Esophagus (tissue), 2 donors: ENCODE data around the gene CEP104. TPM values are rescaled to one million over a fixed set of nuclear protein-coding genes. Genes with fewer than 3 reads are reported as not detected.

Experiments used
- H3K27ac ChIP-seq, 2 donors: one replicate each; pipeline ENCODE4 v1.5.1; 2013; ENCODE audit warnings: low read depth in 2 of 2, mild to moderate bottlenecking in 2 of 2, inconsistent platforms in 1 of 2, low read length in 1 of 2, moderate library complexity in 1 of 2
- H3K27me3 ChIP-seq, 2 donors: one replicate each; pipeline ENCODE4 v1.6.1; 2013; ENCODE audit warnings: low read length in 2 of 2, control low read depth in 1 of 2, mild to moderate bottlenecking in 1 of 2; ENCODE audit not compliant: insufficient read depth in 2 of 2, control insufficient read depth in 1 of 2
- H3K36me3 ChIP-seq, 2 donors: one replicate each; pipeline ENCODE4 v1.6.1; 2013; ENCODE audit warnings: low read length in 1 of 2; ENCODE audit not compliant: control insufficient read depth in 2 of 2, insufficient read depth in 2 of 2
- H3K4me1 ChIP-seq, 2 donors: one replicate each; pipeline ENCODE4 v1.6.1; 2013; ENCODE audit warnings: low read length in 1 of 2; ENCODE audit not compliant: control insufficient read depth in 2 of 2, insufficient read depth in 2 of 2
- H3K4me3 ChIP-seq, 2 donors: one replicate each; pipeline ENCODE4 v1.5.1; 2013; ENCODE audit warnings: low read length in 2 of 2, mild to moderate bottlenecking in 2 of 2, low read depth in 1 of 2, moderate library complexity in 1 of 2
- H3K9me3 ChIP-seq, 2 donors: one replicate each; pipeline ENCODE4 v1.6.1; 2013; ENCODE audit warnings: mild to moderate bottlenecking in 2 of 2, low read depth in 1 of 2, low read length in 1 of 2, moderate library complexity in 1 of 2; ENCODE audit not compliant: control insufficient read depth in 2 of 2, insufficient read depth in 1 of 2
- WGBS, 2 donors: extraction: QIAGEN DNeasy Blood & Tissue Kit; methylation state at CpG; one replicate each; pipeline ENCODE4 v1.1.7; 2013; 5-methylcytosine and 5-hydroxymethylcytosine counted together
- polyA plus RNA-seq, 2 donors: library from polyadenylated mRNA; stranded (reverse); fragments of 200-250 nt; gene quantifications; one replicate each; pipeline ENCODE4 v1.2.3, GENCODE V29; 2013
- donor health status: healthy with polysubstance abuse.
- donor health status: Bipolar disorder and iron deficiency.

Gene CEP104
- polyA plus RNA-seq, 2 donors, result 6.6 to 7.0 TPM

GRCh38 chr1:3885611-3886010, 28.6 kb upstream of the CEP104 start:
- Histone ChIP-seq H3K4me3 (no peak overlapping the region), H3K9me3 (no peaks in the 10 kb centered on the region), H3K4me1 (no peaks in the 10 kb centered on the region), H3K27ac (no peak overlapping the region), H3K36me3 (peaks cover 8 to 30% of the 10 kb centered on the region in 2 donors), H3K27me3 (no peaks in the 10 kb centered on the region)
- WGBS, 2 donors, result 87 to 88% methylated on average over 7 of the region's 7 CpGs

GRCh38 chr1:3884966-3885365, 28.0 kb upstream of the CEP104 start:
- no peak overlapping the region for H3K4me3 ChIP-seq
- no peaks in the 10 kb centered on the region for H3K9me3 ChIP-seq
- WGBS, 2 donors, result 91 to 92% methylated on average over 13 of the region's 13 CpGs
- no peaks in the 10 kb centered on the region for H3K27me3 ChIP-seq
- no peaks in the 10 kb centered on the region for H3K4me1 ChIP-seq
- H3K27ac ChIP-seq, result no peak overlapping the region
- peaks cover 2 to 29% of the 10 kb centered on the region in 2 donors for H3K36me3 ChIP-seq

DNA sequence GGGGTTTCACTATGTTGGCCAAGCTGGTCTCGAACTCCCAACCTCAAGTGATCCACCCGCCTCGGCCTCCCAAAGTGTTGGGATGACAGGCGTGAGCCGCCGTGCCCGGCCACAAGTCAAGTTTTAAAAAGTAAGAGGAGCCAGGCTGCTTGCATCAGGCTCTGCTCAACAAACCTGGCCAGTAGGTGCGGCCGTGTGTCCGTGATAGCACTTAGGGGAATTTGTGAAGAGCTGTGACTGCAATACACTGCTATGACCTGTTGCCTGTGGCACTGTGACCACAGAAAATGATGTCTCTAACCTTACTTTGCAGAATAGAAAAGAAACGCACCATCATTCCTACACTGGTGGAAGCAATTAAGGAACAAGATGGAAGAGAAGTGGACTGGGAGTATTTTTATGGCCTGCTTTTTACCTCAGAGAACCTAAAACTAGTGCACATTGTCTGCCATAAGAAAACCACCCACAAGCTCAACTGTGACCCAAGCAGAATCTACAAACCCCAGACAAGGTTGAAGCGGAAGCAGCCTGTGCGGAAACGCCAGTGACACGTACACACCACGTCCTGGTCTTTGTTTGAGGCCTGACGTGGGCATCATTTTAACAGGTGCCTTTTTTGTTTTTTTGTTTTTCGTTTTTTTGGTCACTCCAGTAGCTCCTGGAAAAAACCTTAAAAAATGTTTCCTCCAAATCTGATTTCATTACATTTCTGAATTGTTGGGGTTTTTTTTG, 26.3 kb upstream of the CEP104 start:
- no peak overlapping the region for H3K27ac ChIP-seq
- no peaks in the 10 kb centered on the region for H3K4me1 ChIP-seq
- no peak overlapping the region for H3K4me3 ChIP-seq
- peaks cover 2 to 27% of the 10 kb centered on the region in 2 donors for H3K36me3 ChIP-seq
- peaks cover 0 to 9% of the 10 kb centered on the region in 2 donors for H3K9me3 ChIP-seq
- H3K27me3 ChIP-seq, result no peaks in the 10 kb centered on the region
- 94 to 95% methylated on average over 18 of the region's 18 CpGs for WGBS, 2 donors

GRCh38 chr1:3881193-3881480, 24.1 kb upstream of the CEP104 start:
- WGBS, 2 donors, result 77 to 89% methylated on average over 5 of the region's 5 CpGs
- Histone ChIP-seq H3K36me3 (peaks cover 0 to 20% of the 10 kb centered on the region in 2 donors), H3K27me3 (no peaks in the 10 kb centered on the region), H3K4me1 (no peaks in the 10 kb centered on the region), H3K27ac (no peak overlapping the region), H3K4me3 (no peak overlapping the region), H3K9me3 (peaks cover 0 to 10% of the 10 kb centered on the region in 2 donors)

GRCh38 chr1:3880429-3881192, 23.6 kb upstream of the CEP104 start:
- H3K9me3 ChIP-seq, result peaks cover 0 to 10% of the 10 kb centered on the region in 2 donors
- H3K27ac ChIP-seq, result no peak overlapping the region
- 89 to 95% methylated on average over 20 of the region's 20 CpGs for WGBS, 2 donors
- H3K4me3 ChIP-seq, result no peak overlapping the region
- H3K36me3 ChIP-seq, result peaks cover 0 to 20% of the 10 kb centered on the region in 2 donors
- H3K27me3 ChIP-seq, result no peaks in the 10 kb centered on the region
- no peaks in the 10 kb centered on the region for H3K4me1 ChIP-seq

- Histone ChIP-seq H3K4me3 (no peak overlapping the region), H3K27me3 (no peaks in the 10 kb centered on the region), H3K4me1 (no peaks in the 10 kb centered on the region), H3K27ac (no peak overlapping the region), H3K9me3 (peaks cover 0 to 10% of the 10 kb centered on the region in 2 donors), H3K36me3 (peaks cover 0 to 20% of the 10 kb centered on the region in 2 donors)
- WGBS, 2 donors, result 82% methylated on average over 9 of the region's 9 CpGs
These were observed 22.9 kb upstream of the CEP104 start for GRCh38 chr1:3879787-3880428.

- no peak overlapping the region for H3K4me3 ChIP-seq
- peaks cover 0 to 10% of the 10 kb centered on the region in 2 donors for H3K9me3 ChIP-seq
- H3K27ac ChIP-seq, result no peak overlapping the region
- no peaks in the 10 kb centered on the region for H3K4me1 ChIP-seq
- H3K27me3 ChIP-seq, result no peaks in the 10 kb centered on the region
- WGBS, 2 donors, result 96 to 99% methylated on average over 7 of the region's 7 CpGs
- peaks cover 0 to 20% of the 10 kb centered on the region in 2 donors for H3K36me3 ChIP-seq
These were observed 22.1 kb upstream of the CEP104 start for GRCh38 chr1:3879099-3879498.

GRCh38 chr1:3876716-3877115, 19.7 kb upstream of the CEP104 start:
- H3K27me3 ChIP-seq, result no peaks in the 10 kb centered on the region
- peaks cover 0 to 28% of the 10 kb centered on the region in 2 donors for H3K36me3 ChIP-seq
- no peak overlapping the region for H3K4me3 ChIP-seq
- no peak overlapping the region for H3K27ac ChIP-seq
- WGBS, 2 donors, result 90 to 93% methylated on average over 16 of the region's 16 CpGs
- no peaks in the 10 kb centered on the region for H3K4me1 ChIP-seq
- peaks cover 0 to 10% of the 10 kb centered on the region in 2 donors for H3K9me3 ChIP-seq

- WGBS, 2 donors, result 93 to 96% methylated on average over 23 of the region's 23 CpGs
- Histone ChIP-seq H3K27me3 (no peaks in the 10 kb centered on the region), H3K4me1 (no peaks in the 10 kb centered on the region), H3K27ac (no peak overlapping the region), H3K9me3 (peaks cover 0 to 10% of the 10 kb centered on the region in 2 donors), H3K36me3 (peaks cover 5 to 34% of the 10 kb centered on the region in 2 donors), H3K4me3 (no peak overlapping the region)
These were observed 17.7 kb upstream of the CEP104 start for GRCh38 chr1:3874736-3875135.
